Fibroblast of mammary gland (primary cell): ENCODE data around the gene GMPR.
"Not testable (repeated sequence)": the region's sequence is repeated elsewhere in the genome, so short reads cannot be mapped to it uniquely, and the experiment has no call there.

Experiments used
- DNase-seq: peaks from one replicate; pipeline ENCODE4 v3.0.0-alpha.2; 2010; ENCODE audit warnings: low read depth
- H3K4me3 ChIP-seq: 2 replicates; pipeline ENCODE4 v1.5.1; 2011; ENCODE audit warnings: low read depth, mild to moderate bottlenecking, low read length, moderate library complexity; ENCODE audit not compliant: control insufficient read depth
- TF ChIP-seq, protein P1 (sequence below): conservative IDR thresholded peaks from 2 replicates; pipeline ENCODE4 v1.5.1; 2011; ENCODE audit warnings: low read depth, low read length, inconsistent platforms; ENCODE audit not compliant: control insufficient read depth, insufficient read depth

GMPR gene

GRCh38 chr6:16224409-16224808 lies 14.0 kb upstream of the GMPR start:
- TF ChIP-seq, protein P1, sequence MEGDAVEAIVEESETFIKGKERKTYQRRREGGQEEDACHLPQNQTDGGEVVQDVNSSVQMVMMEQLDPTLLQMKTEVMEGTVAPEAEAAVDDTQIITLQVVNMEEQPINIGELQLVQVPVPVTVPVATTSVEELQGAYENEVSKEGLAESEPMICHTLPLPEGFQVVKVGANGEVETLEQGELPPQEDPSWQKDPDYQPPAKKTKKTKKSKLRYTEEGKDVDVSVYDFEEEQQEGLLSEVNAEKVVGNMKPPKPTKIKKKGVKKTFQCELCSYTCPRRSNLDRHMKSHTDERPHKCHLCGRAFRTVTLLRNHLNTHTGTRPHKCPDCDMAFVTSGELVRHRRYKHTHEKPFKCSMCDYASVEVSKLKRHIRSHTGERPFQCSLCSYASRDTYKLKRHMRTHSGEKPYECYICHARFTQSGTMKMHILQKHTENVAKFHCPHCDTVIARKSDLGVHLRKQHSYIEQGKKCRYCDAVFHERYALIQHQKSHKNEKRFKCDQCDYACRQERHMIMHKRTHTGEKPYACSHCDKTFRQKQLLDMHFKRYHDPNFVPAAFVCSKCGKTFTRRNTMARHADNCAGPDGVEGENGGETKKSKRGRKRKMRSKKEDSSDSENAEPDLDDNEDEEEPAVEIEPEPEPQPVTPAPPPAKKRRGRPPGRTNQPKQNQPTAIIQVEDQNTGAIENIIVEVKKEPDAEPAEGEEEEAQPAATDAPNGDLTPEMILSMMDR, result no peak
- H3K4me3 ChIP-seq, result no peak overlapping the region
- no peak for DNase-seq

GRCh38 chr6:16225062-16225731 lies 13.2 kb upstream of the GMPR start:
- H3K4me3 ChIP-seq, DNase-seq: not testable (repeated sequence)

- DNase-seq, H3K4me3 ChIP-seq: not testable (repeated sequence)
Observed at GRCh38 chr6:16226117-16227047, 12.0 kb upstream of the GMPR start.

GRCh38 chr6:16227048-16227562 lies 11.3 kb upstream of the GMPR start:
- DNase-seq, result no peak
- no peak overlapping the region for H3K4me3 ChIP-seq
- TF ChIP-seq, protein P1, result no peak

DNA sequence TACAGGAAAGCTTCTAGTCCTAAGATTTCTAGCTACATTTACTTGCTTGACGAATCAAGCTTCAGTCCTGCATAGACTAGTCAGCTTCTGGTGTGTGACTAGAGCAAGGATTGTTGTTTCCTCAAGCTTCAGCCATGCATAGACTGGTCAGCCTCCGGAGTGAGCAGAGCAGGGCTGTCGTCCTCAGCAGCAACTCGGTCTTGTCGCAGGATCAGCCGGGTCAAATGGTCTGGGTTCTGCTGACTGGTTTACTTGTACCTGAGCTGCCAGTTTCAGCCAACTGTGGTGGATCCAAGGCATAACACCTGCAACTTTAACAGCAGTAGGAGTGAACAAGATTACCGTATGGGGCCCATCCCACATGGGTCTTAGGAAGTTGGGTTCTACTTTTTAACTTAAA lies 10.8 kb upstream of the GMPR start:
- H3K4me3 ChIP-seq, result no peak overlapping the region
- DNase-seq, result no peak
- TF ChIP-seq, protein P1, result no peak

DNA sequence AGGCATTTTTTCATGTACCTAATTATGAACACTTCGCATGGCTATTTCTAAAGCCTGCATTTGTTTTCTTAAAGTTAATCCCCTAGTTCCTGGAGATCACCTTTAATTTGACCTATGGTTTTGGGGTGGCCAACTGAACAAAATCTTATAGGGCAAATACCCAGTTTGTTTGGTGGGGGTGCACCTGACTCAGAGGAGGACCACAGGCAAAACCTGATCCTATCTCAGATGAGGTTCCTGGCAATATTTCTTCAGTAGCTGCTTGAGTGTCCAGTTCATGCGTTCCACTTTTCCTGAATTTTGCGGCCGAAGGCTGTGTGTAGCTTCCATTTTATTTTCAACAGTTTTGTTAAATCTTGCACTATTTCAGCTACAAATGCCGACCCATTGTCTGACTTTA lies 10.3 kb upstream of the GMPR start:
- TF ChIP-seq, protein P1, result no peak
- H3K4me3 ChIP-seq, result no peak overlapping the region
- no peak for DNase-seq

- TF ChIP-seq, protein P1, result no peak
- no peak for DNase-seq
- H3K4me3 ChIP-seq, result no peak overlapping the region
Observed at GRCh38 chr6:16228709-16229665, 9.4 kb upstream of the GMPR start.
